ENCODE measurements around the gene ITGB2.

ITGB2 gene

GRCh38 chr21:44846485-44847260, 74.0 kb downstream of the ITGB2 start:
- TF ChIP-seq MAX (IDR thresholded peaks at IDR 0.05) (peak; percentile 65), TCF12 (IDR thresholded peaks at IDR 0.05; ENCODE audit: low read depth) (no peak), CEBPB (IDR thresholded peaks at IDR 0.05) (no peak), CREB1 (IDR thresholded peaks at IDR 0.05; ENCODE audit: low read depth) (no peak), EP300 (IDR thresholded peaks at IDR 0.05; ENCODE audit: borderline replicate concordance) (no peak), TEAD4 (IDR thresholded peaks at IDR 0.05) (no peak), NFIC (IDR thresholded peaks at IDR 0.05) (no peak)
- TF ChIP-seq, protein P1, sequence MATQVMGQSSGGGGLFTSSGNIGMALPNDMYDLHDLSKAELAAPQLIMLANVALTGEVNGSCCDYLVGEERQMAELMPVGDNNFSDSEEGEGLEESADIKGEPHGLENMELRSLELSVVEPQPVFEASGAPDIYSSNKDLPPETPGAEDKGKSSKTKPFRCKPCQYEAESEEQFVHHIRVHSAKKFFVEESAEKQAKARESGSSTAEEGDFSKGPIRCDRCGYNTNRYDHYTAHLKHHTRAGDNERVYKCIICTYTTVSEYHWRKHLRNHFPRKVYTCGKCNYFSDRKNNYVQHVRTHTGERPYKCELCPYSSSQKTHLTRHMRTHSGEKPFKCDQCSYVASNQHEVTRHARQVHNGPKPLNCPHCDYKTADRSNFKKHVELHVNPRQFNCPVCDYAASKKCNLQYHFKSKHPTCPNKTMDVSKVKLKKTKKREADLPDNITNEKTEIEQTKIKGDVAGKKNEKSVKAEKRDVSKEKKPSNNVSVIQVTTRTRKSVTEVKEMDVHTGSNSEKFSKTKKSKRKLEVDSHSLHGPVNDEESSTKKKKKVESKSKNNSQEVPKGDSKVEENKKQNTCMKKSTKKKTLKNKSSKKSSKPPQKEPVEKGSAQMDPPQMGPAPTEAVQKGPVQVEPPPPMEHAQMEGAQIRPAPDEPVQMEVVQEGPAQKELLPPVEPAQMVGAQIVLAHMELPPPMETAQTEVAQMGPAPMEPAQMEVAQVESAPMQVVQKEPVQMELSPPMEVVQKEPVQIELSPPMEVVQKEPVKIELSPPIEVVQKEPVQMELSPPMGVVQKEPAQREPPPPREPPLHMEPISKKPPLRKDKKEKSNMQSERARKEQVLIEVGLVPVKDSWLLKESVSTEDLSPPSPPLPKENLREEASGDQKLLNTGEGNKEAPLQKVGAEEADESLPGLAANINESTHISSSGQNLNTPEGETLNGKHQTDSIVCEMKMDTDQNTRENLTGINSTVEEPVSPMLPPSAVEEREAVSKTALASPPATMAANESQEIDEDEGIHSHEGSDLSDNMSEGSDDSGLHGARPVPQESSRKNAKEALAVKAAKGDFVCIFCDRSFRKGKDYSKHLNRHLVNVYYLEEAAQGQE (IDR thresholded peaks at IDR 0.05; ENCODE audit: low read depth): no peak

DNA sequence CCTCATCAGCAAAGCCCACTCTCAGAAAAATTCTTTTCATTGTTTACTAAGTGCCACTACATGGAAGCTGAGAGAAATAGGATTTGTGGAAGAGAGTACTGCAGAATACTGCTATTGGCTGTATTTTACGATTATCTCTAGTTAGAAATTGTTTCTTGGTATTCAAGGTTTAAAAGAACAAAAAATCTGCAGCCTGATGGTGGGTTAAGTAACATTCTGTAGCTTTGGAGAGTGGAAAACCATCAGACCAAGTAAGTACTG, 74.5 kb downstream of the ITGB2 start:
- TF ChIP-seq, protein P1 (IDR thresholded peaks at IDR 0.05; ENCODE audit: low read depth): no peak
- TF ChIP-seq EGR1 (IDR thresholded peaks at IDR 0.05) (no peak), CEBPB (IDR thresholded peaks at IDR 0.05) (no peak), FOXM1 (IDR thresholded peaks at IDR 0.05; ENCODE audit: borderline replicate concordance, low read depth) (no peak), ZBTB7A (IDR thresholded peaks at IDR 0.05; ENCODE audit: low read depth) (no peak; the same call in 1 of the 2 replicates), CREB1 (IDR thresholded peaks at IDR 0.05; ENCODE audit: low read depth) (no peak), EP300 (IDR thresholded peaks at IDR 0.05; ENCODE audit: borderline replicate concordance) (no peak), TAF1 (IDR thresholded peaks at IDR 0.05; ENCODE audit: low read depth) (no peak), YY1 (IDR thresholded peaks at IDR 0.05; ENCODE audit: low read depth) (no peak), MAX (IDR thresholded peaks at IDR 0.05) (no peak; the same call in 1 of the 2 replicates), USF1 (IDR thresholded peaks at IDR 0.05) (no peak), RAD21 (IDR thresholded peaks at IDR 0.05; ENCODE audit: low read depth) (no peak), TCF12 (IDR thresholded peaks at IDR 0.05; ENCODE audit: low read depth) (no peak), TEAD4 (IDR thresholded peaks at IDR 0.05) (no peak), NFIC (IDR thresholded peaks at IDR 0.05) (no peak)

DNA sequence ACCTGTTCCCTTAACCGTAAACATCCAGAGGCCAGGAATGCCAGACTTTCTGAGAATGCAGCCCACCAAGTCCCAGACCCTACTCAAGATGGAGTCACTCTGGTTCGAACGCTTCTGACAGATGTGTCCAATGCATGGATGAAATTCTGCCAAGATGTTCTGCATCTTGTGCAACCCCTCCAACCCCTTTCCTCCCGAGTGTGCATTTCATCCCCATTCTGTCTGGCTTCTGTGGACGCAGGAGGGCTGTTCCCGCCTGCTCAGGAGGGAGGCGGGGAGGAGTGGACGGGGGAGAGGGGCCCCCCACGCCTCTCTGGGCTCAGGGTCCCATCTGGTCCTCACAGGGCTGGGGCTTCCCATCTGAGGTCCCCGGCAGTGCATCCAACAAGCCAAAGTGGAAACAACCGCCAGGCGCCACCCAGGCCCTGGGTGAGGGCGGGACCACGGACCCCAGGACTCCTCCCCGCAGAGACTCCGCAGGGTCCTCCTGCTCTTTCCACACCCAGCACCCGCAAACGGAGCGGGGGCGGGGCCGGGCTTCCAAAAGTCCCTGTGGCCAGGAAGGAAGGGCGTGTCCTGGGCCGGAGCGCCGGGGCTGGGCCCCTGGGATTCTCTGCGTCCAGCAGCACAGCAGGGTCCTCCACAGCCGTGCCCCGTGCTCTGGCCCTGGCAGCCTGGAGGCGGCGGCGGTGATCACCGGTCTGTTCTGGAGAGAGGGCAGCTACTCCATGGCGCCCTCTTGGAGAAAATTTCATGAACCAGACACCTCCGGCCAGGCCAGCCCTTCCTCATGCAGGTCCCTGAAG, 75.1 kb downstream of the ITGB2 start:
- TF ChIP-seq MAX (IDR thresholded peaks at IDR 0.05): peak; percentile 39; the same call in 1 of the 2 replicates
- peak; percentile 49 for TF ChIP-seq RAD21 (IDR thresholded peaks at IDR 0.05; ENCODE audit: low read depth)
- TF ChIP-seq, protein P1 (IDR thresholded peaks at IDR 0.05; ENCODE audit: low read depth): no peak
- peak; percentile 70 for TF ChIP-seq ZBTB7A (IDR thresholded peaks at IDR 0.05; ENCODE audit: low read depth)

DNA sequence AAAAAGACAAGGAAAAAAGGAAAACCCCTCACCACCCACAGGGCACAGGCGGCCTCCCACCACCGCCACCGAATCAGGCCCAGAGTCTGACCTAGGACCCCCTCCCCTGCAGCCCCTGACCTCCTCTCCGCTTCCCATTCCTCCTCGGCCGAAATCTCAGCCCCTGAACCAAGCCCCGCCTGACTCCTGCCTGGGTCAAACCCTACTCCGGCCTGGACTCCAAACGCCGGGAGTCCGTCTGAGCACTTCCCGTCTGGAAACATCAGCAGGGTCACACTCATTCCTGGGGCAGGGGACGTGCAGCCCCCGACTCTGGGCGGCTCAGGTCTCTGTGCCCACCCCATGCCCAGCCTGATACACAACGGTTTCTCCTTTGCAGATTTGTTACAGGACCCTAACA, 76.4 kb downstream of the ITGB2 start:
- no peak for TF ChIP-seq ZBTB7A (IDR thresholded peaks at IDR 0.05; ENCODE audit: low read depth)
- no peak for TF ChIP-seq RAD21 (IDR thresholded peaks at IDR 0.05; ENCODE audit: low read depth)
- TF ChIP-seq YY1 (IDR thresholded peaks at IDR 0.05; ENCODE audit: low read depth): no peak

Measured in Ishikawa (cell line).